K562 (cell line): ENCODE results near the gene RBM45. TPM values are rescaled to one million over a fixed set of nuclear protein-coding genes. Genes with fewer than 3 reads are reported as not detected.
A peak's percentile ranks its signal among the peaks of the same experiment; 100 is the strongest.
"Not testable (repeated sequence)": the region's sequence is repeated elsewhere in the genome, so short reads cannot be mapped to it uniquely, and the experiment has no call there.

ENCODE experiments used
- ATAC-seq: fragments of 200-7000 bp; cut with Tn5 transposase; 3 replicates; pipeline ENCODE4 v1.9.1; 2020; ENCODE audit warnings: moderate library complexity
- BruUV-seq: library from RNA; stranded (reverse); fragments of 400-500 nt; replicated peaks from 2 replicates; lab custom pipeline; 2021; lab: Mats Ljungman, UMichigan
- CTCF ChIA-PET: fragments of 300-600 bp; formaldehyde crosslinking; extraction: SDS; loops from one replicate; lab custom pipeline; 2021; ENCODE audit warnings: low intra/inter-chr PET ratio; lab: Yijun Ruan, JAX
- POLR2A ChIA-PET: fragments of 300-600, 350-650 bp; sonication (Branson Sonifier 250); formaldehyde crosslinking; extraction: SDS; loops from one replicate; lab custom pipeline; 2021; ENCODE audit warnings: antibody characterized with exemption, inconsistent platforms; lab: Yijun Ruan, JAX
- DNase-seq, 4 experiments: peaks; one replicate each; pipeline versions ENCODE4 v3.0.0 to v3.0.0-alpha.2; 2011 to 2018; ENCODE audit warnings: low spot score in 3 of 4, mixed read lengths in 3 of 4; ENCODE audit errors: extremely low read depth in 1 of 4
- FAIRE-seq: peaks from 2 replicates; lab custom pipeline; 2011; peaks lifted over from hg19 to GRCh38; lab: Jason Lieb, UNC
- H2AFZ ChIP-seq: 2 replicates; pipeline ENCODE4 v1.6.0; 2011; ENCODE audit warnings: low read depth, low read length, control low read depth, inconsistent platforms
- H3K27ac ChIP-seq: fragments of 200-600 bp; 3 replicates; pipeline ENCODE4 v1.8.0; 2011; ENCODE audit warnings: low read depth, mild to moderate bottlenecking, control low read depth, inconsistent platforms, low read length, moderate library complexity, mixed read lengths; ENCODE audit errors: extremely low read depth
- H3K27me3 ChIP-seq, 2 experiments: fragments of 300-600 bp in 1 of 2; 2 replicates in 1 of 2; 3 replicates in 1 of 2; pipeline versions ENCODE4 v1.6.0 to v1.8.0; 2011; ENCODE audit warnings: inconsistent platforms in 2 of 2, low read length in 2 of 2, mild to moderate bottlenecking in 1 of 2, mixed read lengths in 1 of 2, moderate library complexity in 1 of 2; ENCODE audit not compliant: control insufficient read depth in 2 of 2, insufficient read depth in 2 of 2
- H3K36me3 ChIP-seq: fragments of 300-600 bp; 3 replicates; pipeline ENCODE4 v1.8.0; 2011; ENCODE audit warnings: mild to moderate bottlenecking, low read length, inconsistent platforms; ENCODE audit not compliant: control insufficient read depth, insufficient read depth
- H3K4me1 ChIP-seq, 2 experiments: fragments of 200-600 bp in 1 of 2; replicated peaks in 1 of 2; 2 replicates in 1 of 2; 3 replicates in 1 of 2; pipeline versions ENCODE4 v1.5.1 to v1.8.0; 2011; ENCODE audit warnings: inconsistent platforms in 2 of 2, low read length in 2 of 2, mild to moderate bottlenecking in 1 of 2, mixed read lengths in 1 of 2, moderate library complexity in 1 of 2; ENCODE audit not compliant: control insufficient read depth in 2 of 2, insufficient read depth in 2 of 2
- H3K4me2 ChIP-seq: 2 replicates; pipeline ENCODE4 v1.6.1; 2011; ENCODE audit warnings: low read length, control low read depth, inconsistent platforms, mixed read lengths; ENCODE audit not compliant: insufficient read depth
- H3K4me3 ChIP-seq: fragments of 200-600 bp; sonication (generic), shearing (Covaris generic); 2 replicates; pipeline ENCODE4 v1.5.1; 2016; ENCODE audit warnings: control low read depth, inconsistent platforms
- H3K79me2 ChIP-seq: fragments of 200-600 bp; 3 replicates; pipeline ENCODE4 v1.8.0; 2011; ENCODE audit warnings: low read length, inconsistent platforms; ENCODE audit not compliant: control insufficient read depth, insufficient read depth
- H3K9ac ChIP-seq, 2 experiments: 2 replicates each; pipeline versions ENCODE4 v1.6.0 to v1.6.1; 2011; ENCODE audit warnings: low read depth in 2 of 2, low read length in 2 of 2, control low read depth in 1 of 2, inconsistent platforms in 1 of 2, mild to moderate bottlenecking in 1 of 2, mixed read lengths in 1 of 2; ENCODE audit not compliant: insufficient read depth in 1 of 2
- H3K9me1 ChIP-seq: one replicate; pipeline ENCODE4 v1.6.0; 2011; ENCODE audit warnings: inconsistent platforms, mild to moderate bottlenecking, low read length, moderate library complexity; ENCODE audit not compliant: control insufficient read depth, insufficient read depth
- H3K9me3 ChIP-seq: replicated peaks from 2 replicates; pipeline ENCODE4 v1.5.1; 2011; ENCODE audit warnings: low read depth, low read length, inconsistent platforms; ENCODE audit not compliant: control insufficient read depth, insufficient read depth
- H4K20me1 ChIP-seq: replicated peaks from 2 replicates; pipeline ENCODE4 v1.6.1; 2011; ENCODE audit warnings: low read length, inconsistent platforms, mixed read lengths; ENCODE audit not compliant: control insufficient read depth, insufficient read depth
- BCOR ChIP-seq: fragments of 450-650 bp; IDR thresholded peaks from 2 replicates; pipeline ENCODE4 v1.6.1; 2016
- FOXM1 ChIP-seq, 2 experiments: fragments of 450-650 bp in 1 of 2; sonication (generic) in 1 of 2; formaldehyde crosslinking in 1 of 2; IDR thresholded peaks; 2 replicates each; pipeline versions ENCODE4 v1.6.1 to v1.9.0; 2017 to 2022; ENCODE audit warnings: low read depth in 2 of 2, mild to moderate bottlenecking in 2 of 2, missing genetic modification reagents in 1 of 2, moderate library complexity in 1 of 2
- HDAC2 ChIP-seq: fragments of 450-650 bp; IDR thresholded peaks from 2 replicates; pipeline ENCODE4 v1.6.1; 2016; ENCODE audit warnings: mild to moderate bottlenecking
- KDM1A ChIP-seq, 2 experiments: fragments of 450-650 bp; IDR thresholded peaks; 2 replicates each; pipeline ENCODE4 v1.6.1; 2016; ENCODE audit warnings: mild to moderate bottlenecking in 2 of 2
- PRDM10 ChIP-seq: fragments of 450-650 bp; IDR thresholded peaks from 2 replicates; pipeline ENCODE4 v1.6.1; 2018; ENCODE audit not compliant: partially characterized antibody
- RBM25 ChIP-seq: fragments of 200-400 bp; formaldehyde crosslinking; IDR thresholded peaks from 2 replicates; pipeline ENCODE4 v1.6.1; 2018; ENCODE audit warnings: low read length, low read depth, moderate library complexity; ENCODE audit not compliant: severe bottlenecking
- ZNF146 ChIP-seq: IDR thresholded peaks from one replicate; pipeline ENCODE4 v1.6.1; 2018; ENCODE audit warnings: missing compliant biosample characterization; ENCODE audit not compliant: unreplicated experiment
- WGBS: fragments of 100-300 bp; shearing (Covaris generic); methylation state at CpG from one replicate; pipeline ENCODE4 v1.1.6; 2016; ENCODE audit warnings: low coverage, mixed read lengths; ENCODE audit not compliant: insufficient coverage; ENCODE audit errors: missing lambda C conversion rate; 5-methylcytosine and 5-hydroxymethylcytosine counted together
- in situ Hi-C: fragments of 300-500 bp; cut with MboI; formaldehyde crosslinking; loops from 4 replicates; pipeline ENCODE4 v1.15.0; 2018; ENCODE audit warnings: inconsistent platforms, mixed read lengths
- intact Hi-C: fragments of 100-400 bp; cut with micrococcal nuclease; formaldehyde crosslinking; loops from 2 replicates; pipeline ENCODE4 v1.14.2; 2022
- polyA plus RNA-seq, 8 experiments: library from polyadenylated mRNA; depleted of rRNA in 4 of 8; stranded (reverse) in 5 of 8; unstranded in 3 of 8; fragments of >200 nt; fragmentation: Nextera tagmentation in 2 of 8; fragmentation: Illumina TruSeq in 1 of 8; extraction: Ambion mirVana in 2 of 8; extraction: Trizol in 1 of 8; gene quantifications; 2 replicates each; pipeline versions ENCODE4 v1.2.1 to v1.2.3, GENCODE V29; 2011 to 2014; ENCODE audit warnings: inconsistent platforms in 1 of 8, missing spikeins in 1 of 8
- total RNA-seq, 7 experiments: library from RNA; depleted of rRNA in 6 of 7; stranded (reverse); fragments of >200 nt in 6 of 7; fragmentation: Illumina TruSeq in 2 of 7; extraction: Trizol in 2 of 7; gene quantifications; 2 replicates each; pipeline versions ENCODE4 v1.2.1 to v1.2.3, GENCODE V29; 2011 to 2021; ENCODE audit warnings: low replicate concordance in 1 of 7
- TF ChIP-seq, protein P1 (sequence below): sonication (generic); IDR thresholded peaks from 2 replicates; pipeline ENCODE4 v1.6.1; 2016

The RBM45 gene
- total and polyA plus RNA-seq, 9 of the 15 experiments (the other 6 are each of a cell fraction or from before 2014, with no cell fraction given) = 6.7 to 22.0 (median 15.0) TPM

- POLR2A ChIA-PET = interaction anchor here (1.5 kb wide), 1 partner anchor 10 kb away, joined by 4 read pairs; no protein-coding TSS in a partner anchor
- H3K4me2 ChIP-seq, H3K27me3 ChIP-seq, H3K79me2 ChIP-seq, DNase-seq, H3K9me1 ChIP-seq, H3K9me3 ChIP-seq, in situ Hi-C loops, ATAC-seq, H3K9ac ChIP-seq, H3K27ac ChIP-seq, H3K4me3 ChIP-seq, FAIRE-seq, CTCF ChIA-PET, H3K36me3 ChIP-seq, H2AFZ ChIP-seq, H4K20me1 ChIP-seq, intact Hi-C loops, BruUV-seq: not testable (repeated sequence)
- TF ChIP-seq RBM25 (peak; percentile 72), ZNF146 (CRISPR knock-in tag) (peak; percentile 99), HDAC2 (0 out of 2 replicates have a peak, but pooled peaks have one; percentile 32), KDM1A (IDR thresholded peaks at IDR 0.05) (0 out of 4 replicates have a peak, but pooled peaks of 1 of the 2 experiments have one; percentile 49), BCOR (peak; percentile 61; the same call in 1 of the 2 replicates)
- peaks cover 3 to 14% of the 10 kb centered on the region in 2 experiments; a peak in 2 of 5 replicates for H3K4me1 ChIP-seq
- WGBS = 38% methylated on average over 3 of the region's 3 CpGs
Observed at GRCh38 chr2:178079279-178079678, 33.0 kb upstream of the RBM45 start.

GRCh38 chr2:178082408-178083045 is 29.7 kb upstream of the RBM45 start:
- intact Hi-C loops (no loop called here), in situ Hi-C loops (no loop called here)
- 4% methylated on average over 3 of the region's 3 CpGs for WGBS
- H3K27me3 ChIP-seq = no peaks in the 10 kb centered on the region
- H4K20me1 ChIP-seq = no peaks in the 10 kb centered on the region
- H3K9me1 ChIP-seq = no peaks in the 10 kb centered on the region
- H3K9ac ChIP-seq = no peak overlapping the region
- DNase-seq (no peak), ATAC-seq (peak; percentile 57), FAIRE-seq (no peak)
- H2AFZ ChIP-seq = 0 out of 2 replicates have a peak overlapping the region, but pooled peaks have one; percentile 18
- TF ChIP-seq PRDM10 (peak; percentile 61), FOXM1 (IDR thresholded peaks at IDR 0.05; ENCODE audit: low read depth) (no peak), FOXM1 (CRISPR knock-in tag; IDR thresholded peaks at IDR 0.05; ENCODE audit: low read depth) (no peak)
- TF ChIP-seq, protein P1, sequence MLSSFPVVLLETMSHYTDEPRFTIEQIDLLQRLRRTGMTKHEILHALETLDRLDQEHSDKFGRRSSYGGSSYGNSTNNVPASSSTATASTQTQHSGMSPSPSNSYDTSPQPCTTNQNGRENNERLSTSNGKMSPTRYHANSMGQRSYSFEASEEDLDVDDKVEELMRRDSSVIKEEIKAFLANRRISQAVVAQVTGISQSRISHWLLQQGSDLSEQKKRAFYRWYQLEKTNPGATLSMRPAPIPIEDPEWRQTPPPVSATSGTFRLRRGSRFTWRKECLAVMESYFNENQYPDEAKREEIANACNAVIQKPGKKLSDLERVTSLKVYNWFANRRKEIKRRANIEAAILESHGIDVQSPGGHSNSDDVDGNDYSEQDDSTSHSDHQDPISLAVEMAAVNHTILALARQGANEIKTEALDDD = peak; percentile 88
- ChIA-PET POLR2A (no interaction called here), CTCF (no interaction called here)
- no peak overlapping the region for H3K4me2 ChIP-seq
- H3K27ac ChIP-seq = no peak overlapping the region
- no peaks in the 10 kb centered on the region for H3K9me3 ChIP-seq
- H3K36me3 ChIP-seq = no peaks in the 10 kb centered on the region
- H3K79me2 ChIP-seq = no peaks in the 10 kb centered on the region
- no TSS peak for BruUV-seq
- H3K4me3 ChIP-seq = no peak overlapping the region
- no peaks in the 10 kb centered on the region for H3K4me1 ChIP-seq
